A673 (cell line): Measurements from ENCODE around the gene SHLD1.

Experiments
- CTCF ChIP-seq: fragments of 300-800, 200-600 bp; sonication (generic); conservative IDR thresholded peaks from 2 replicates; pipeline ENCODE4 v1.5.1; 2017; ENCODE audit warnings: low read depth, mild to moderate bottlenecking, antibody characterized with exemption, low read length, moderate library complexity, mixed read lengths
- EZH2 ChIP-seq: fragments of 200-600 bp; sonication (generic); IDR thresholded peaks from 2 replicates; pipeline ENCODE4 v1.6.1; 2017; ENCODE audit warnings: borderline replicate concordance, low read depth, mild to moderate bottlenecking, mixed read lengths, antibody characterized with exemption, low read length; ENCODE audit not compliant: poor library complexity, severe bottlenecking

DNA sequence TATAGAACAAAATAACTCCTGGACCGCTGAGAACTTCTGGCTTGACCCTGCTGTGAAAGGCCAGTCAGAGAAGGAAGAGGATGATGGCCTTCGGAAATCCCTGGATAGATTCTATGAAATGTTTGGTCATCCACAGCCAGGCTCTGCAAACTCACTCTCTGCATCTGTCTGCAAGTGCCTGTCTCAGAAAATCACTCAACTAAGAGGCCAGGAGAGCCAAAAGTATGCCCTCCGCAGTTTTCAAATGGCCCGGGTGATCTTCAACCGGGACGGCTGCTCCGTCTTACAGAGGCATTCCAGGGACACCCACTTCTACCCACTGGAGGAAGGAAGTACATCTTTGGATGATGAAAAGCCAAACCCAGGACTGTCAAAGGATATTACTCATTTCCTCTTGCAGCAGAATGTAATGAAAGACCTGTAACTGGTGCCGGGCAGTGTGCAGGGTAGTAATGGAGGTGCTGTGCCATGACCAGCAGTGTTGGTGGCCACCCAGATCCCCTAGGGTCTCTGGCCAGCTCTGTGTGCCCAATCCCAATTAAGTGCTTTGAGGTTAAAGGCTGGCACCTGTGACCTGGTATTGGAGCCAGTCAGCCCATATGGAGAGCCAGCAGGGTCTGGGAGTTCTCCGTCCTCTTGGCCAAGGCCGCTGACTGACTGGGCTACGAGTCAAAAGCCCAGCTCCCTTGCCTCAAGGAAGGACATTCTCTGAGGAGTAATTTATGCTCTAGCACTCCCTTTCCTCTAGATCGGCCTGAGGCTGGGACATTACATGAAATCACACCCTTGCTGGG, 113.0 kb downstream of the SHLD1 start:
- TF ChIP-seq EZH2 (no peak), CTCF (no peak)
